Lung (tissue), 12 donors: Measurements from ENCODE around the gene PNKP. TPM values are rescaled to one million over a fixed set of nuclear protein-coding genes. Genes with fewer than 3 reads are reported as not detected.

Source experiments
- ATAC-seq: fragments of 200-7000 bp; cut with Tn5 transposase; one replicate; pipeline ENCODE4 v1.9.1; 2020; ENCODE audit warnings: moderate number of reproducible peaks; ENCODE audit not compliant: insufficient read depth, low FRiP score
- DNase-seq, 3 donors: peaks; one replicate each; pipeline ENCODE4 v3.0.0-alpha.2; 2013 to 2017
- H3K27ac ChIP-seq, 2 donors: one replicate each; pipeline ENCODE4 v1.5.1; 2013; ENCODE audit warnings: mild to moderate bottlenecking in 2 of 2, moderate library complexity in 2 of 2, control low read depth in 1 of 2, inconsistent platforms in 1 of 2, low read depth in 1 of 2, low read length in 1 of 2
- H3K27me3 ChIP-seq, 3 donors: one replicate each; pipeline ENCODE4 v1.5.1; 2013; ENCODE audit warnings: low read length in 2 of 3; ENCODE audit not compliant: control insufficient read depth in 3 of 3, insufficient read depth in 3 of 3
- H3K36me3 ChIP-seq, 4 donors: one replicate each; pipeline ENCODE4 v1.5.1; 2013; ENCODE audit warnings: low read length in 4 of 4, mild to moderate bottlenecking in 1 of 4, moderate library complexity in 1 of 4; ENCODE audit not compliant: control insufficient read depth in 4 of 4, insufficient read depth in 4 of 4
- H3K4me1 ChIP-seq, 5 donors: one replicate each; pipeline ENCODE4 v1.5.1; 2013; ENCODE audit warnings: low read length in 5 of 5, mild to moderate bottlenecking in 2 of 5, moderate library complexity in 1 of 5; ENCODE audit not compliant: control insufficient read depth in 5 of 5, insufficient read depth in 5 of 5
- H3K4me3 ChIP-seq: one replicate; pipeline ENCODE4 v1.5.1; 2013; ENCODE audit warnings: mild to moderate bottlenecking, control low read depth, moderate library complexity
- H3K9ac ChIP-seq, 2 donors: one replicate each; pipeline ENCODE4 v1.5.1; 2013; ENCODE audit warnings: low read length in 2 of 2, control low read depth in 1 of 2; ENCODE audit not compliant: insufficient read depth in 1 of 2
- H3K9me3 ChIP-seq, 4 donors: one replicate each; pipeline ENCODE4 v1.5.1; 2013; ENCODE audit warnings: low read length in 3 of 4, mild to moderate bottlenecking in 1 of 4, moderate library complexity in 1 of 4; ENCODE audit not compliant: control insufficient read depth in 4 of 4, insufficient read depth in 3 of 4
- WGBS, 2 donors: extraction: QIAGEN DNeasy Blood & Tissue Kit; methylation state at CpG; one replicate each; pipeline ENCODE4 v1.1.7; 2013; 5-methylcytosine and 5-hydroxymethylcytosine counted together
- polyA plus RNA-seq, 2 donors: library from polyadenylated mRNA; stranded (reverse); fragments of 200-250 nt; gene quantifications; one replicate each; pipeline ENCODE4 v1.2.1, GENCODE V29; 2013
- total RNA-seq, 2 donors: library from RNA; depleted of rRNA in 1 of 2; stranded (reverse); fragments of >200 nt in 1 of 2; gene quantifications; one replicate each; pipeline ENCODE4 v1.2.1, GENCODE V29; 2014 to 2021
- TF ChIP-seq, protein P1 (sequence below): IDR thresholded peaks from 2 replicates; pipeline ENCODE4 v1.5.1; 2012; ENCODE audit warnings: mild to moderate bottlenecking; ENCODE audit errors: control extremely low read depth, extremely low read depth
- donor health status: control.
- donor health status: control.
- donor health status: Bipolar disorder and iron deficiency.
- donor health status: healthy.
- donor health status: DM: yes; HTN: yes; CAD: no.

PNKP gene
- total and polyA plus RNA-seq, 4 donors: 44.7 to 120 (median 64.2) TPM

DNA sequence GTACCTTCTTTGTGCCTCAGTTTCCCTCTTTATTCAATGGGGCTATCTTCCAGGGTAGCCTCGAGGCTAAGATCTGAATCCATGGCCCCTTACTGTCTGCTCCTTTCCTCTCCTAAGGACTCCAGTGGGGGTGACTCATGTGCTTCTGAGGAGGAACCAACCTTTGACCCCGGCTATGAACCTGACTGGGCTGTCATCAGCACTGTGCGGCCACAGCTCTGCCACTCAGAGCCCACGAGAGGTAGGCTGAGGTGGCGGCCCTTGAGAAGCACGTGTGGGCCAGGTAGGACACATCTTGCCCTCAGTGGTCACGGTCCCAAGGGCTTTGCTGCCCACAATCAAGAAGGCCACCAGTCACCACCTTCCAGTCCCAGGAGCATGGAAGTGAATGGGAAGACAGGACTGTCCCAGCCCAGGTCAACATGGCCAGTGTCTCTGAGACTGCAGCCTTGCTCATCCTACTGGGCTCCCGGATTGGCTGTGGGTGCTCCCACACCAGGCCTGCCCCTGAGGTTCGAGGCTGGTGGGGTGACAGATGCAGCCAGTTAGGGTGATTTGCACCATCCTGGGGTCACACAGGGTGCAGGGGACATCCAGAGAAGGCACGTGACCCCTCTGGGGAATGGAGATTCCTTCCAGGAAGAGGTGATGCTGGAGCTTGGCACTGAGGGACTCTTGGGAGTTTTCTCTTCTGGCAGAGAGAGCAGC, 12.9 kb upstream of the PNKP start:
- no peak overlapping the region for H3K4me3 ChIP-seq
- peaks cover 0 to 2% (median 0%) of the 10 kb centered on the region in 4 donors for H3K9me3 ChIP-seq
- H3K27me3 ChIP-seq: no peaks in the 10 kb centered on the region
- peaks cover 17 to 54% (median 48%) of the 10 kb centered on the region in 4 donors for H3K36me3 ChIP-seq
- TF ChIP-seq, protein P1, sequence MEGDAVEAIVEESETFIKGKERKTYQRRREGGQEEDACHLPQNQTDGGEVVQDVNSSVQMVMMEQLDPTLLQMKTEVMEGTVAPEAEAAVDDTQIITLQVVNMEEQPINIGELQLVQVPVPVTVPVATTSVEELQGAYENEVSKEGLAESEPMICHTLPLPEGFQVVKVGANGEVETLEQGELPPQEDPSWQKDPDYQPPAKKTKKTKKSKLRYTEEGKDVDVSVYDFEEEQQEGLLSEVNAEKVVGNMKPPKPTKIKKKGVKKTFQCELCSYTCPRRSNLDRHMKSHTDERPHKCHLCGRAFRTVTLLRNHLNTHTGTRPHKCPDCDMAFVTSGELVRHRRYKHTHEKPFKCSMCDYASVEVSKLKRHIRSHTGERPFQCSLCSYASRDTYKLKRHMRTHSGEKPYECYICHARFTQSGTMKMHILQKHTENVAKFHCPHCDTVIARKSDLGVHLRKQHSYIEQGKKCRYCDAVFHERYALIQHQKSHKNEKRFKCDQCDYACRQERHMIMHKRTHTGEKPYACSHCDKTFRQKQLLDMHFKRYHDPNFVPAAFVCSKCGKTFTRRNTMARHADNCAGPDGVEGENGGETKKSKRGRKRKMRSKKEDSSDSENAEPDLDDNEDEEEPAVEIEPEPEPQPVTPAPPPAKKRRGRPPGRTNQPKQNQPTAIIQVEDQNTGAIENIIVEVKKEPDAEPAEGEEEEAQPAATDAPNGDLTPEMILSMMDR: no peak
- no peak overlapping the region for H3K27ac ChIP-seq
- DNase-seq (no peak), ATAC-seq (no peak)
- peaks cover 0 to 16% (median 6%) of the 10 kb centered on the region in 5 donors for H3K4me1 ChIP-seq
- 96 to 97% methylated on average over 10 of the region's 10 CpGs for WGBS, 2 donors
- H3K9ac ChIP-seq: no peak overlapping the region

DNA sequence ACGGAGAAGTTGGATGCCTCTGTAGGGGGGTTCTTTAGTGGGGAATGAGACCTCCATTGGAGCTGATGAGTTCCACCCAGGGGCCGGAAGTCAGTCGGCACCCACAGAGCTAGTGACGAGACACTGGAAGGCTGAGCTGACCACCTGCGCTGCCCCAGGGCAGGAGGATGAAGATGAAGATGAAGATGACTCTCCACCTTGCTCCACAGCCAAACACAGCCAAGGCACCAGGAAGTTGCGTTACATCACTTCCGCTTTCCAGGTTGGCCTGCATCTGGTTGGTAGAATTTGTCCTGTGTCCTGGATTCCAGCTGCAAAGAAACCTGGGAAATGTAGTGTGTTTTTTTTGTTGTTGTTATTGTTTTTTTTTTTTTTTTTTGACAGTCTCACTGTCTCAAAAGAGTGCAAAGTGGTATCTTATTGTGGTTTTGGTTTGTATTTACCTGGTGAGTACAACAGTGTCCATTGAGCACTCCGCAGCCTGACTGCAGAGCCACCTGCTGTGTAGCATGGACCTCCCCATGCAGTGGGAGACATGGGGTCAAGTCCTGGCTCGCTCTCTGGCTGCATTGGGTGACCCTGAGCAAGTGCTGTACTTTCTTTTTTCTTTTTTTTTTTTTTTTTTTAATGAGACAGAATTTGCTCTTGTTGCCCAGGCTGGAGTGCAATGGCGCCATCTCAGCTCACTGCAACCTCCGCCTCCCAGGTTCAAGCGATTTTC, 12.0 kb upstream of the PNKP start:
- WGBS, 2 donors: 93 to 97% methylated on average over 12 of the region's 12 CpGs
- Histone ChIP-seq H3K27me3 (no peaks in the 10 kb centered on the region), H3K4me1 (peaks cover 0 to 18% (median 7%) of the 10 kb centered on the region in 5 donors), H3K4me3 (no peak overlapping the region), H3K9me3 (peaks cover 0 to 2% (median 0%) of the 10 kb centered on the region in 4 donors), H3K27ac (no peak overlapping the region), H3K36me3 (peaks cover 17 to 51% (median 44%) of the 10 kb centered on the region in 4 donors), H3K9ac (no peak overlapping the region)
- DNase-seq (no peak), ATAC-seq (no peak)
- TF ChIP-seq, protein P1: no peak

DNA sequence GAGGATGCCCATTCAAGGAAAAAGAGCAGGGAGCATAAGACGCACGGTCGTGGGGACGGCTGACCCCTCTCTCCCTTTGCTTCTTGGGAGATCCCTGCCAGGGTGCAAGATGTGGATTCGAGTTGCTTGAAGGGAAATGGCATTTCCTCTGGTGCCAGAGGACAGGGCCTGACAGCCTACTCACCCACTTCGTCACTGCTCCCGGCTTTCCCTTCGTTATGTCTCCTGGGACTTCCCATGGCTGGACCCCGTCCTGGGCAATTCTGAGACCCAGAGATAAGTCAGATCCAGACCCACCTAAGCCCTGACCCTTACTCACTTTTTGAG, 11.3 kb upstream of the PNKP start:
- 85 to 87% methylated on average over 9 of the region's 9 CpGs for WGBS, 2 donors
- H3K27me3 ChIP-seq: no peaks in the 10 kb centered on the region
- peaks cover 0 to 18% (median 7%) of the 10 kb centered on the region in 5 donors for H3K4me1 ChIP-seq
- no peak overlapping the region for H3K4me3 ChIP-seq
- peaks cover 17 to 45% (median 39%) of the 10 kb centered on the region in 4 donors for H3K36me3 ChIP-seq
- no peak for ATAC-seq
- peak overlapping the region in 1 of 2 donors; percentile 84 for H3K9ac ChIP-seq
- H3K27ac ChIP-seq: peak overlapping the region in 1 of 2 donors; percentile 97
- TF ChIP-seq, protein P1: no peak
- peaks cover 0 to 2% (median 0%) of the 10 kb centered on the region in 4 donors for H3K9me3 ChIP-seq
- no peak for DNase-seq
